ENCODE data around the gene C5AR2.

The C5AR2 gene

GRCh38 chr19:47310819-47311218, 21.2 kb upstream of the C5AR2 start:
- Histone ChIP-seq H3K4me3 (ENCODE audit: low read depth, low read length) (no peak overlapping the region), H3K9me3 (ENCODE audit: severe bottlenecking) (no peaks in the 10 kb centered on the region), H3K27ac (no peak overlapping the region), H3K36me3 (no peaks in the 10 kb centered on the region), H3K27me3 (ENCODE audit: insufficient read depth, low read depth, severe bottlenecking) (no peaks in the 10 kb centered on the region)
- TF ChIP-seq CTCF (IDR thresholded peaks at IDR 0.05; ENCODE audit: low read depth, low read length) = no peak
- DNase-seq = no peak

- H3K27ac ChIP-seq = no peak overlapping the region
- no peak for DNase-seq
- no peak for TF ChIP-seq CTCF (IDR thresholded peaks at IDR 0.05; ENCODE audit: low read depth, low read length)
- no peaks in the 10 kb centered on the region for H3K9me3 ChIP-seq (ENCODE audit: severe bottlenecking)
- no peaks in the 10 kb centered on the region for H3K27me3 ChIP-seq (ENCODE audit: insufficient read depth, low read depth, severe bottlenecking)
- no peak overlapping the region for H3K4me3 ChIP-seq (ENCODE audit: low read depth, low read length)
- H3K36me3 ChIP-seq = no peaks in the 10 kb centered on the region
These were observed 19.5 kb upstream of the C5AR2 start for GRCh38 chr19:47312366-47313006.

- H3K4me3 ChIP-seq (ENCODE audit: low read depth, low read length) = no peak overlapping the region
- H3K36me3 ChIP-seq = no peaks in the 10 kb centered on the region
- no peak for DNase-seq
- no peak for TF ChIP-seq CTCF (IDR thresholded peaks at IDR 0.05; ENCODE audit: low read depth, low read length)
- no peak overlapping the region for H3K27ac ChIP-seq
- H3K9me3 ChIP-seq (ENCODE audit: severe bottlenecking) = no peaks in the 10 kb centered on the region
- H3K27me3 ChIP-seq (ENCODE audit: insufficient read depth, low read depth, severe bottlenecking) = no peaks in the 10 kb centered on the region
These were observed 18.1 kb upstream of the C5AR2 start for GRCh38 chr19:47313754-47314295.

- DNase-seq = no peak
- no peak for TF ChIP-seq CTCF (IDR thresholded peaks at IDR 0.05; ENCODE audit: low read depth, low read length)
- no peaks in the 10 kb centered on the region for H3K36me3 ChIP-seq
- H3K27me3 ChIP-seq (ENCODE audit: insufficient read depth, low read depth, severe bottlenecking) = no peaks in the 10 kb centered on the region
- H3K9me3 ChIP-seq (ENCODE audit: severe bottlenecking) = no peaks in the 10 kb centered on the region
- H3K27ac ChIP-seq = no peak overlapping the region
- H3K4me3 ChIP-seq (ENCODE audit: low read depth, low read length) = no peak overlapping the region
These were observed 16.7 kb upstream of the C5AR2 start for GRCh38 chr19:47315125-47315821.

- Histone ChIP-seq H3K4me3 (ENCODE audit: low read depth, low read length) (no peak overlapping the region), H3K36me3 (no peaks in the 10 kb centered on the region)
- DNase-seq = no peak
These were observed 15.5 kb upstream of the C5AR2 start for GRCh38 chr19:47316513-47316912.

More at GRCh38 chr19:47316513-47316912, 15.5 kb upstream of the C5AR2 start:
- H3K27ac ChIP-seq = no peak overlapping the region
- no peaks in the 10 kb centered on the region for H3K27me3 ChIP-seq (ENCODE audit: insufficient read depth, low read depth, severe bottlenecking)
- no peak for TF ChIP-seq CTCF (IDR thresholded peaks at IDR 0.05; ENCODE audit: low read depth, low read length)
- H3K9me3 ChIP-seq (ENCODE audit: severe bottlenecking) = peaks cover 2% of the 10 kb centered on the region
